Amygdala (tissue), 56 donors: ENCODE data around the gene SLC16A9.
"Not testable (repeated sequence)": the region's sequence is repeated elsewhere in the genome, so short reads cannot be mapped to it uniquely, and the experiment has no call there.

Source experiments
- DNase-seq, 56 donors: peaks; one replicate each; lab custom pipeline; 2025; lab: John Stamatoyannopoulos, UW

The SLC16A9 gene

DNA sequence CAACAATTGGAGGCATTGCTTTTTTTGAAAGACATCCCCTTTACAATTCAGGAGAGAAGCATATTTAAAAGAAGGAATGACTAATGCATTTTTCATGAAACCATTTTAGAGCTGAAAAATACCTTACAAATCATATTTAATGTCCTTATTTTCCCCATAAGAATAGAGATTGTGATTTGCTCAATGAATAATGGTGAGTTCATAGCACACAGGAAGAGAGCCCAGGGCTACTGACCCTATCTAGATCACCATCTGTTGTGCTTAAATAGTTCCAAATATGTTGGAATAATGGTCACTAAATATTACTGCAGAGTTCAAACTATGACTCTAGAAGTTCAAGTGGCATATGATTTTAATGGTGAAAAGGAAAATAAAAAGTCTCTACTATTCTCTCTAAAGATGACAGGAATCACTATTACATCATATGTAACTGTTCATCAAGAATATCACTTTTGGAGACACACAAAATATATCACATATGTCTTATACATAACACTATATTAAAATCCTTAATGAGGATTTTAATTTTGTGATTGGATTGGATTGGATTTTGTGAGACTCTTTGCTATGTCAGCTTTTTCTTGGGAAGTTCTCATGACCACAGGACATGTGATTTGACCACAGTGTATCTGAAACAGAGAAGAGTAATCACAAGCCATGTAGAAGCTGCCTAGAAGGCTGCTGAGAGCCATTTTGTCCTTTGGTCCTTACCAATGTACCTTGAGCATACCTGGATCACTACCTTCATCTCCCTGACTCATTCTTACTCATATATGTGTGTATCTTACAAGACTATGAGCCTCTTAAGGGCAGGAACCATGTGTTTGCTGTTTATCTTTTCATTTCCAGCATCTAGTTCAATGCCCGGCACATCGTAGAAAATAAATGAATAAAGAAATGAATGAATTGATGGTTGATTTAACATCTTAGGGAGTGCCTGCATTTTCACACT is 26.4 kb downstream of the SLC16A9 start:
- DNase-seq, result no peak

DNA sequence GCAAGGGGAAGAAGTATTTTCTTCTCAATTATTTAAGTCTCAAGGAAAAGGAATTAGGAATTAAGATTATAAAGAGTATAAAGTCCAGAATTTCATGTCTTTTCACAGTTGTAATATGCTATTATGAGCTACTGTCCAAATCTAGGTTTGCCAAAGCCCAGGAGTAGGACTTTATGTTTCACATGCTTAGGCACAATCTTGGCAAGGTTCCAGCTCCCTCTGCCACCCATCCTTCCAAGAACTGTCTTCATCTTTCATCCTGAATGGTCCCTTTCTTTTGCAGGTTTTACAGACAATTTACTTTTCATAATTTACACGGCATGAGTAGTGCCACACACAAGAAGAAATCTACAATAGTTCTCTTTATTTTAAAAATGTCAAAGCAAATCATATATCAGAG is 29.5 kb downstream of the SLC16A9 start:
- DNase-seq, result peak in 1 of 56 donors; percentile 7

DNA sequence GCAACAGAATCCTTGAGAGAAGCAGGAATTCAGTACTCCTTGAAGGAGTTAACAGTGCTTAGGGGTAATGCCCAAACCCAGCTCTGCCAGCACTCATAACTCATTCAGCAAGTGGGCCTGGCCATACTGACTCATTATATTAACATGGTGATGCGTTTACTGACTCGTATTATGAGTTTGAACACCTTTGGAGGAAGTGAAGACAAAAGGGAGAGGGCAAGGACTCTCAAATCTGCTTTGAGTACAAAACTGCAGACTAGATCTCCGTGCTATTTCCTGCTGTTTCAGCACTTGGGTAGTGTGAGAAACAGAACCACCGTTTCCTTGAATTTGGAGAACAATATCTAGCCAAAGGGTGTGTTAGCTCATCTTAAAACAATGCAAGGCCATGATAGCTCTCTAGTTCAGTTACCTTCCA is 30.8 kb downstream of the SLC16A9 start:
- DNase-seq, result no peak

DNA sequence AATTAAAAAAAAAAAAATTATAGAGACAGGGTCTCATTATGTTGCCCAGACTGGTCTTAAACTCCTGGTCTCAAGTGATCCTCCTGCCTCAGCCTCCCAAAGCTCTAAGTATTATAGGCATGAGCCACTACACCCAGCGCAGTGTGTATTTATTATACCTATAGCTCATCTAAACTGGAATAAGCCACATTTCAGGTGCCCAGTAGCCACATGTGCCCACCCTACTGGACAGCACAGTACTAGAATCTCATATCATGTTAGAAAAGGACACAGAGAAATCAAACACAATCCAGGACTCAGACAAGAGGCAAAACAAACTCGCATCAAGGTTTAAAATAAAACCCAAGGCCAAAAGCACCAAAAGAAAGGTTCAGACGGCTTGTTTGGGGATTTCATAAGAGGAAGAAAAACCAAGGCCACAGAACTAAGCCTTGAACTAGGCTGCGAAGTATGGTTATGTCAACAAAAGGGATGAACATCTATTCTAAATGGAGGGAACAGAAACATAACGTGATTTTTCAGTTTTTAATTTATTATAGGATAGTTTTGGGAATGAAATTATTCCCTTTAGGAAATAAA is 32.3 kb downstream of the SLC16A9 start:
- DNase-seq, result no peak

DNA sequence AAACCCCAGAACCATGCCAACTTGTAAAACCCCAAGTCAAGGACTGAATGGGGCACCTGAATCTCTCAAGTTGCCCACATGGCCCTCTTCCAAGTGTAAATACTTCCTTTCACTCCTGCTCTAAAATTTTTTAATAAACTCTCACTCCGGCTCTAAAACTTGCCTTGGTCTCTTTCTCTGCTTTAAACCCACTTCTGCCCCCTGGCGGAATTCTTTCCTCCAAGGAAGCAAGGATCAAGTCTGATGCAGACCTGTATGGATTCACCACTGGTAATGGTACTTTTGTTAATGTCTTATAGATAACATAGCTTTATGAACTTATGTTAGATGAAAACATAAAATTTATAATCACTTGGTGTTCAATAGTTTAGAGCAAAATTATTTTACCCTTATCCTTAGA is 33.8 kb downstream of the SLC16A9 start:
- no peak for DNase-seq

DNA sequence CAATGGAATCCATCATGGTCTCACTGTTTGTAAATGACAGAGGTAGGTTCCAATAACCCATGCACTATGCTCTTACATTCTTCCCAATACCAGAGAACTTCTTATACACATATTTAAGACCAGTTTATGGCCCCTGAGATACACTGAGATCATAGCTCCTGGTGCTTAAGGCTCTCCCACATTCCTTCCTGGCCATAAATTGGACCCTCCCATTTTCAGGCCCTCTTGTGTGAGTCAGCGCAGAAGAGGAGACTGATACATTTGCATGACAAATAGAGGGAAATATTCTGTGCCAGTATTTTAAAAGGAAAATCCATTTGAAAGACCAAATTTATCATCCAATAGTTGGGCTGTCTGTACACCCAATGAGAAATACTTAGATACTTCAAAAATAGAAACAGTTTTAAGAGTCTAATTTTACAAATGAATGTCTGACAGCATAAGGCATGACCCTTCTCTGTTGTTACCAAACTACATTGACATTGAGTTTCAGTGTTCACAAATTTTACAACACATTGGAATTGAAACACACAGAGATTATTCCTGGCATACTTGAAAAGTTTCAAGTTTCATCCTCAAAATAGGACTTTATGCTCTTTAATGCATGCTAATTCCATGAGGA is 35.3 kb downstream of the SLC16A9 start:
- no peak for DNase-seq

DNA sequence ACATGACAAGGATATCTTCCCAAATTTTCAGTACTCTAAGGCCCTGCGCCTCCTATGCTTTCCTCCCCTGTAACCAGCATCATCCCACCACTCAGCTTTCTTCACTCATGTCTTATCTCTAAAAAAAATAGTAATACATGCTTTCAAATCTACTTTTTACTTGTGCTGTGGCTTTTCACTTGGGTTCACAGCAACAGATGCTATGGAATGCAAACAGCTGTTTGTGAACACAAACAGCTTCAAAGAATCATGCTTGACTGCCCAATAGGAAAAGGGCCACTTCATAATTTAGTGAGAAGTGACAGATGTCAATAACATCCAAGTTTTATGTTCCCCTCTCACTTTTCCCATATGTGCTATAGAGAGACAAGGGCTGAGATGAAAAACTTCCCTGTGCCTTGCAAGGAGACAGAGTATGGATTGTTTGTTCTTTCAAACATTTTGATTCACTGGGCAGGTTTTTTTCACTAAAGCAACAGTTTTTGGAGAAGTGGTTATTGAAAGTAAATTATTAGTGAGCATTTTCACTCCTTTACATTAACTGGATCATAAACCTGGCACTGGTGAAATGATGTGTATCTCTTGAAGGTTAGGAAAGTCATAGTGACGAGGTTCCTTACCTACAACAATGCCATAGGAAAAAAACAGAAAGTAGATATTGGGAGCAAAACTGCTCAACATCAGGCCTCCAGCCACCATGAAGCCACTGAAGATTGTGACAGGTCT is 37.3 kb downstream of the SLC16A9 start:
- no peak for DNase-seq

DNA sequence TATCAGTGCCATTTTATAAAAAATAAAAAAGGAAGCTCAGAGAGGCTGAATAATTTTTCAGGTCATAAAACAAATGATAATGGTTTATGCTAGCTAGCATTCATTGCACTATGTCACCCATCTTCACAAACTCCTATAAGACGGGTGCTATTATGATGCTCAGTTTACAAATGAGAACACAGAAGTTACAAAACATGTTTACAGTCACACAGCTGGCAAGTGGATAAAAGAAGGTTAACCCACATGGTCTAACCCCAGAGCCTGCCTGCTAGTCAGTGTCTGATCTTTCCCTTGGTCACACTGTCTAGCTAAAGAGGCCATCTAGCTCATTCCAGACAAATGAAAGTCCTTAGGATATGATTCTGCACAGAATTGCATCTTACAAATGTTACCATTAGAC is 39.4 kb downstream of the SLC16A9 start:
- DNase-seq, result no peak

DNA sequence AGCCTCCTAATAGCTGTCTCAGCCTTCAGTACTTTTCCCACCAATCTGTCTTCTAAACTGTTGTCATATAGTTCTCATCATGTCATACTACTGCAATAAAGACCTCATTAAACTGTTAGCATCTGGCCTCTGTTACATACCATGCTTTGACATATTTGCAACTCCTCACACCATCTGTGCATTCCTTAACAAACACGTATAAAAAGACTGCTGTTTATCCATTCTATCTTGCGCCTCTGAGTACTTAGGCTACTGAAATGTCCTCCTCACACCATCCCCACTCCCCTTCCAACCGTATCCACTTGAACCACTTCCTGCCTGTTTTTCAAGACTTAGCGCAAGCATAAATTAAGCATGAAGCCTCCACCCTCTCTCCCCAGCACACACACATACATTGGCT is 41.6 kb downstream of the SLC16A9 start:
- no peak for DNase-seq

DNA sequence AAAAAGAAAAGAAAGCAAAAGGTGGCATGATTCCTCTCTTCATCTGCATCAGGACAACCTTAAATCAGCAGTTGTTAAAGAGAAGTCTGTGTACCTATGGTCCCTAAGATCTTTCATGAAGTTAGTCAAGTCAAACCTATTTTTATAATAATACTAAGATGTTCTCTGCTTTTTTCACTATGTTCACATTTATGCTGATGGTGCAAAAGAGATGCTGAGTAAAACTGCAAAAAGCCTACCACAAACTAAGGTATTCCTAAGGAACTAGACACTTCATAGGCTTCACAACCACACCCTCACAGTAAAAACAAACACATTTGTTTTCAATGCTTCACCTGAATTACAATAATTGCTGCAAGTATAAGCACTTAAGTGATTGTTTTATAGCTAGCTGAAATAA is 43.3 kb downstream of the SLC16A9 start:
- DNase-seq, result no peak

DNA sequence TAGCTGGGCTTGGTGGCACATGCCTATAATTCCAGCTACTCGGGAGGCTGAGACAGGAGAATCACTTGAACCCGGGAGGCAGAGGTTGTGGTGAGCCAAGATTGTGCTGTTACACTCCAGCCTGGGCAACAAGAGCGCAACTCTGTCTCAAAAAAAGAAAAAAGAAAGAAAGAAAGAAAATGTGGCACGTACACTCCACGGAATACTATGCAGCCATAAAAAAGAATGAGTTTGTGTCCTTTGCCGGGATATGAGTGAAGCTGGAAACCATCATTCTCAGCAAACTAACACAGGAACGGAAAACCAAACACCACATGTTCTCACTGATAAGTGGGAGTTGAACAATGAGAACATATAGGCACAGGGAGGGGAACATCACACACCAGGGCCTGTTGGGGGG is 46.4 kb downstream of the SLC16A9 start:
- DNase-seq, result not testable (repeated sequence)

DNA sequence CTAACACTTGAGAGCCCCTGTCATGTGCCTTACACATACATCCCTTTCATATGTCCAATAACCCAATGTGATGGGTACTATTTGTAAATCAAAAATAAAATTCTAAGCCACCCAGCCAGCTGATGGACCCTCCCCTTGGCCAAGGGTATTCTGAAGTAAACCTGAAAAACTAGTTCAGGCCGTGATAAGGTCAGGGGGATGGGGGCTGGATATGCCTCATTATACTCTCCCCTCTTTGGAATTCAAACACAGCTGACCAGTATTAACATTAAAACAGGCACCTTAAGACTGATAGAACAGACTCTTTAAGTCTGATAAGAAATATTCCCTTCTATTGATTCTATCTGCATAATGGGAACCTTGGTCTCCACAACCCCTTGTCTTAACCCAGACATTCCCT is 51.9 kb downstream of the SLC16A9 start:
- no peak for DNase-seq

DNA sequence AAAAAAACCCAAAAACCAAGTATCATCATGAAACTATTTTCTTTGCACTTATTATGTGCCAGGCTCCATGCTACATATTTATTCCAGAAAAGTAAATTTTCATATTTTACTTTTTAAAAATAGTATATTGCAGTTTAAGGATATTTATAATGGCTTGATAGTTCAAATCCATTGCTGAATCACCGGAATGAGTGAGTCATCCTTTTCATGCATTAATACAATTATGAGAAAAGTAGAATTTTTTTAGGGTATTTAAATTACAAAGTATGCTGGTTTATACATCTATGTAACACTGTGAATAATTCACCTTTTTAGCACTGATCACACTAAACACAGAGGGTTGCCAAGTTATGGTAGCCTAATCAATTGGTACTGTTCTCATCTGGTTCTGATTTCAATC is 54.3 kb downstream of the SLC16A9 start:
- DNase-seq, result no peak

DNA sequence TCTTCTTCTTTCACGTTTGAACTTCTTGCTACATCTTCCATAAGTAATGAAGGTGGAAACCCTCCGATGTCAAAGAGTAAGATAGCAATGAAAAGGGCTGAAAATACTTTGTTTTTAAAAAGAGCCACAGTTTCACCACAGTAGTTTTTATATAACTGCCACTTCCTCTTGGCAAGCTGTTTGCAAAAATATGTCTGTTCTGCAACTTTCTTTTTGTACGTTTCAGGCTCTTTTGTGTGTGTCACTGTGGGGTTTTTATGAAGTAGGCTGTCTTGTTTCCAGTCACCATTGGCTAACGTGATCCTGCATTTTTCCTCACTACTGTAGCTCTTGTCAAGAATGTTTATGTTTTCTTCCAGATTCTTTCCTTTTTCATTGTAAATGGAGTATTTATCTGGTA is 55.6 kb downstream of the SLC16A9 start:
- DNase-seq, result no peak

DNA sequence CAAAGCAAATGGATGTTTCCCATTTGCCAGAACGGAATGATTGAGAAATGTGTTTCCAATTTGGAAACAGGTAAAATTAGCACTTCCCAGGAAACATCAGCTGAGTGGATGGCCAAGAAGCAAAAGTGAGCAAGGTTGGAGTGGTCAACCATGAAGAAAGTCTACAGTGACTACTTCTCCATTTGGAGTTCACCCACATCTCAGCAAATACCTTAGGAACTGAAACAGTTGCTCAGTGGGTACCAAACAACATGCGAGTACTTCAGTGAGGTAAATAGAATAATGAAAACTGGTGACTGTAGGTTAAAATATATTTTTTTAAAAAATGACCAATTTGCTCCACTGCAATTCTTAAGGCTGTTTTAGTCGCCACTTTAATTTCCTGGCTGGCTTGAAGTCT is 57.7 kb downstream of the SLC16A9 start:
- no peak for DNase-seq

DNA sequence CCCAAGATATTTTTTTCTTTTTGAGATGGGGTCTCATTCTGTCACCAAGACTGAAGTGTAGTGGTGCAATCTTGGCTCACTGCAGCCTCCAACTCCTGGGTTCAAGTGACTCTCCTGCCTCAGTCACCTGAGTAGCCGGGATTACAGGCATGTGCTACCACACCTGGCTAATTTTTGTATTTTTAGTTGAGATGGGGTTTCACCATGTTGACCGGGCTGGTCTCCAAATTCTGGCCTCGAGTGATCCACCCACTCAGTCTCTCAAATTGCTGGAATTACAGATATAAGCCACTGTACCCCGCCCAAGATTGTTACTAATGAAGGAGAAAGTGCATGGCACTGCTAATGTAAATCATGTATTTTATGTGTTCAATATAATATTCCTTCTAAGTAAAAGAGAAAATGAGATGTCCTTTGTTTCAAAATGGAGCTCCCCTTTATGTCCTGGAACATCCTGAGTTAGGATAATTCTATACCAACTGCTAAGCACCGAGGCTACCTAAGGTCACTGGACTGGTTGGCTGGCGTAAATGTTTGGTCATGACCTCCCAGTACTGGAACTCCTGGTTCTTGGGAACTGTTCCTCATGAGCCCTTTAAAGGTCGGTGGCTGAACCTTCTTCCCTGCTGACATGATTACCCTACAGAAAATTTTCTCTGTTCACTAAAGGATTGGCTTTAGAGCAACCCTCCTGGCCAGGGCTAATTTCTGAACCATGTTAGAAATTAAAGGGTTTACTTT is 59.9 kb downstream of the SLC16A9 start:
- no peak for DNase-seq

DNA sequence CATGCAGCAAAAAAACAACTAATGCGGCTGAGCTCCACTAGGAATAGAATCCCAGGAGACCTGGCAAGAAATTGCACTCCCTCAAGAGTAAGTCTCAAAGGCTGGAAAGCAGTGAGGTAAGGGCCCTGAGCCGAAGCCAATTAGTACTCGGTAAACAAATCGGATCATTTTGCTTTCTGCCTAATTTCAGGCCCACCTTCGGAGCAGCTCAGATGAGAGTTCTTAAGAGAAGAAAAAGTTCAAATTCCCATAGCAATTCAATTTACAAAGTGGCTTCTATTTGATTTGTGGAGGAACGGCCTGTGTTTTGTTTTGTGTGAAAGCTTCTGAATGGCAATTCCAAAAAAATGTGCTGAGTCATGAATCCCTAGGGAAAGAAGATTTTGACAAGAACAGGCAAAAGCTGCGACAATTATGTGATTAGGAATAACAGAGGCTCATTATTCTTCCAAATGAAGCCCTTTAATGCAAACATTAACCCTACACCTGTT is 60.9 kb downstream of the SLC16A9 start:
- DNase-seq, result peak in 27 of 56 donors; percentile 2 to 69 (median 12)

DNA sequence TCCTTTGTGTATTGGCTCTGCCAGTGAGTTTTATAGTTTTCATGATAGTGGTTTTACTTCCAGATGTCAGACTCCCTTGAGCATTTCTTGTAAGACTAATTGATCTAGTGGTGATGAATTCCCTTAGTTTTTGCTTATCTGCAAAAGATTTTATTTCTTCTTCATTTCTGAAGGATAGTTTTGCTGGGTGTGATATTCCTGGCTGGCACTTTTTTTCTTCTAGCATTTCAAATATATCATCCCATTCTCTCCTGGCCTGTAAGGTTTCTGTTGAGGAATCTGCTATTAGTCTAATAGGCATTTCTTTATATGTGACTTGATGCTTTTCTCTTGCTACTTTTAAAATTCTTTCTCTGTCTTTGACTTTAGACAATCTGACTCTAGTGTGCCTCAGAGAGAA is 64.8 kb downstream of the SLC16A9 start:
- no peak for DNase-seq

DNA sequence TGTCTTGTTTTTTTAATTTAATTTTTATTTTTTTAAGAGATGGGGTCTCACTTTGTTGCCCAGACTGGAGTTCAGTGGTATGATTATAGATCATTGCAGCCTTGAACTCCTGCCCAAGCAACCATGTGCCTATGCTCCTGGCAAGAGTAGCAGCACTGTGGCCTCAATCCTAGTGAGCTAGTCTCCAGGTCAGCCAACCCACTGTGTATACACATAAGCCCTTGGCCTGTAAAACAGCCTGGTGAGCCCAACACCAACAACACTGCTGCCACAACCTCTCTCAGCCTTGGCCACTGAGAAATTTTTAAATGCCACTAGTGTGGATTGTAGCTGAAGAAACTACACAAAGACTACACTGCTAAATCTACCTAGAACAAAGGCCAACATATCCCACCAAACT is 68.0 kb downstream of the SLC16A9 start:
- DNase-seq, result not testable (repeated sequence)
